ENCODE data around the gene NPEPL1. TPM values are rescaled to one million over a fixed set of nuclear protein-coding genes. Genes with fewer than 3 reads are reported as not detected.
A peak's percentile ranks its signal among the peaks of the same experiment; 100 is the strongest.

NPEPL1 gene
- total RNA-seq, 1 experiment from 2014 or later: 41.9 TPM

GRCh38 chr20:58716476-58717277 lies 24.1 kb downstream of the NPEPL1 start:
- peak in 1 of 2 experiments; percentile 45 for DNase-seq

GRCh38 chr20:58717278-58718091 lies 24.9 kb downstream of the NPEPL1 start:
- TF ChIP-seq CTCF (IDR thresholded peaks at IDR 0.05; ENCODE audit: insufficient read depth in 1 of 2, low read depth in 1 of 2, low read length in 1 of 2, severe bottlenecking in 1 of 2, unreplicated experiment in 1 of 2): no peak
- Histone ChIP-seq H3K27me3 (replicated peaks; ENCODE audit: control insufficient read depth, insufficient read depth, low read length) (no peaks in the 10 kb centered on the region), H3K4me1 (no peaks in the 10 kb centered on the region), H3K9me3 (no peaks in the 10 kb centered on the region), H3K36me3 (ENCODE audit: control insufficient read depth, insufficient read depth, low read length) (no peaks in the 10 kb centered on the region), H3K4me3 (ENCODE audit: low read depth, low read length) (no peak overlapping the region)
- no peaks in the 10 kb centered on the region for H3K9me3 Mint-ChIP-seq (ENCODE audit: unreplicated experiment)
- H3K27me3 Mint-ChIP-seq (ENCODE audit: insufficient read depth, unreplicated experiment): peaks cover 16% of the 10 kb centered on the region
- DNase-seq: no peak
- POLR2A ChIA-PET: interaction anchor here (0.6 kb wide), 1 partner anchor 843 kb away, joined by 3 read pairs; no protein-coding TSS in a partner anchor
- no peak overlapping the region for H3K27ac Mint-ChIP-seq (ENCODE audit: unreplicated experiment)
- no TSS peak for BruUV-seq (replicated peaks)
- intact Hi-C loops (cut with micrococcal nuclease; ENCODE audit: unreplicated experiment): no loop called here
- no peaks in the 10 kb centered on the region for H3K4me1 Mint-ChIP-seq (ENCODE audit: low read depth, unreplicated experiment)
- no peak overlapping the region for H3K4me3 Mint-ChIP-seq (ENCODE audit: unreplicated experiment)
- CTCF ChIA-PET: no interaction called here
- H3K36me3 Mint-ChIP-seq (ENCODE audit: insufficient read depth, unreplicated experiment): peaks cover 14% of the 10 kb centered on the region

More at GRCh38 chr20:58716476-58717277, 24.1 kb downstream of the NPEPL1 start:
- Histone ChIP-seq H3K4me3 (ENCODE audit: low read depth, low read length) (no peak overlapping the region), H3K27me3 (replicated peaks; ENCODE audit: control insufficient read depth, insufficient read depth, low read length) (no peaks in the 10 kb centered on the region), H3K4me1 (no peaks in the 10 kb centered on the region), H3K36me3 (ENCODE audit: control insufficient read depth, insufficient read depth, low read length) (no peaks in the 10 kb centered on the region), H3K9me3 (no peaks in the 10 kb centered on the region)
- Mint-ChIP-seq H3K36me3 (ENCODE audit: insufficient read depth, unreplicated experiment) (peaks cover 14% of the 10 kb centered on the region), H3K27ac (ENCODE audit: unreplicated experiment) (no peak overlapping the region), H3K9me3 (ENCODE audit: unreplicated experiment) (no peaks in the 10 kb centered on the region), H3K4me1 (ENCODE audit: low read depth, unreplicated experiment) (no peaks in the 10 kb centered on the region), H3K27me3 (ENCODE audit: insufficient read depth, unreplicated experiment) (peaks cover 11% of the 10 kb centered on the region), H3K4me3 (ENCODE audit: unreplicated experiment) (no peak overlapping the region)
- intact Hi-C loops (cut with micrococcal nuclease; ENCODE audit: unreplicated experiment): no loop called here
- no TSS peak for BruUV-seq (replicated peaks)
- CTCF ChIA-PET: no interaction called here
- POLR2A ChIA-PET: no interaction called here
- no peak for TF ChIP-seq CTCF (IDR thresholded peaks at IDR 0.05; ENCODE audit: insufficient read depth in 1 of 2, low read depth in 1 of 2, low read length in 1 of 2, severe bottlenecking in 1 of 2, unreplicated experiment in 1 of 2)

DNA sequence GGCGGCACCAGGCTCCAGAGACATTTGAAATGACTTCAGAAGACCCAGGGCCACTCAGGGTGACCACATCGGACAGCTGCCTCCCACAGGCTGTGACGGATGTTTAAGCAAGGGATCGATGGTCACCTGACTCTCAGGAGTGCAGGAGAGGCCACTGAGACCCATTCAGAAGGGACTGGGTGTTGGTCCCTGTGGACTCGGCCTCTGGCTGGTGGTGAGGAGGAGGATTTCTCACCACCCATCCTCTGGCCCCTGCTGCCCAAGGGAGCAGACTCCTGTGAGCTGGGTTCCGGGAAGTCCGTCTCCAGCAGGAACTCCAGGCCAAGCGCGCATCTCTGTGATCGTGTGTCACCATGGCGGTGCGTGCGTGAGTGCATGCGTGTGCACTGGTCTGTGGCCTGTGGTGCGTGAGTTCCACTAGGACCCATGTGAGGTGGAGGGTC lies 25.5 kb downstream of the NPEPL1 start:
- Histone ChIP-seq H3K9me3 (no peaks in the 10 kb centered on the region), H3K4me1 (no peaks in the 10 kb centered on the region), H3K4me3 (ENCODE audit: low read depth, low read length) (no peak overlapping the region), H3K27me3 (replicated peaks; ENCODE audit: control insufficient read depth, insufficient read depth, low read length) (peaks cover 3% of the 10 kb centered on the region; the same call in 1 of the 2 replicates), H3K36me3 (ENCODE audit: control insufficient read depth, insufficient read depth, low read length) (no peaks in the 10 kb centered on the region)
- BruUV-seq (replicated peaks): no TSS peak
- no peaks in the 10 kb centered on the region for H3K4me1 Mint-ChIP-seq (ENCODE audit: low read depth, unreplicated experiment)
- no peak overlapping the region for H3K4me3 Mint-ChIP-seq (ENCODE audit: unreplicated experiment)
- peaks cover 10% of the 10 kb centered on the region for H3K36me3 Mint-ChIP-seq (ENCODE audit: insufficient read depth, unreplicated experiment)
- ChIA-PET CTCF (no interaction called here), POLR2A (interaction anchor here (0.6 kb wide), 1 partner anchor 842 kb away, joined by 3 read pairs; no protein-coding TSS in a partner anchor)
- H3K27me3 Mint-ChIP-seq (ENCODE audit: insufficient read depth, unreplicated experiment): peaks cover 23% of the 10 kb centered on the region
- intact Hi-C loops (cut with micrococcal nuclease; ENCODE audit: unreplicated experiment): no loop called here
- peak in 1 of 2 experiments; percentile 37 for DNase-seq
- no peaks in the 10 kb centered on the region for H3K9me3 Mint-ChIP-seq (ENCODE audit: unreplicated experiment)
- no peak for TF ChIP-seq CTCF (IDR thresholded peaks at IDR 0.05; ENCODE audit: insufficient read depth in 1 of 2, low read depth in 1 of 2, low read length in 1 of 2, severe bottlenecking in 1 of 2, unreplicated experiment in 1 of 2)
- no peak overlapping the region for H3K27ac Mint-ChIP-seq (ENCODE audit: unreplicated experiment)

All from Caco-2 (cell line).